Type B pancreatic cell (in vitro differentiated cells): Measurements from ENCODE around the gene FRS2. TPM values are rescaled to one million over a fixed set of nuclear protein-coding genes. Genes with fewer than 3 reads are reported as not detected.
"Not testable (repeated sequence)": the region's sequence is repeated elsewhere in the genome, so short reads cannot be mapped to it uniquely, and the experiment has no call there.

Source experiments
- DNase-seq: peaks from one replicate; pipeline ENCODE4 v3.0.0; 2021; ENCODE audit warnings: mixed read lengths; ENCODE audit not compliant: unreplicated experiment; ENCODE audit errors: extremely low spot score
- H3K27ac Mint-ChIP-seq: 2 replicates; pipeline ENCODE4 v1.8.0; 2021; ENCODE audit warnings: mild to moderate bottlenecking, mixed read lengths
- H3K27me3 Mint-ChIP-seq: 2 replicates; pipeline ENCODE4 v1.8.0; 2021; ENCODE audit warnings: mixed read lengths
- H3K36me3 Mint-ChIP-seq: 2 replicates; pipeline ENCODE4 v1.8.0; 2021; ENCODE audit warnings: mixed read lengths
- H3K4me1 Mint-ChIP-seq: one replicate; pipeline ENCODE4 v1.8.0; 2021; ENCODE audit warnings: mixed read lengths; ENCODE audit not compliant: unreplicated experiment
- H3K4me3 Mint-ChIP-seq: 2 replicates; pipeline ENCODE4 v1.8.0; 2021; ENCODE audit warnings: mild to moderate bottlenecking, mixed read lengths
- H3K9me3 Mint-ChIP-seq: 2 replicates; pipeline ENCODE4 v1.8.0; 2021; ENCODE audit warnings: mixed read lengths
- CTCF ChIP-seq: fragments of 200-600 bp; sonication (generic); conservative IDR thresholded peaks from 2 replicates; pipeline ENCODE4 v1.5.0; 2021; ENCODE audit warnings: antibody characterized with exemption, mild to moderate bottlenecking
- total RNA-seq: library from RNA; stranded (reverse); gene quantifications from 2 replicates; pipeline ENCODE4 v1.2.1, GENCODE V29; 2021; ENCODE audit warnings: low replicate concordance

The FRS2 gene
- total RNA-seq, 1 donor from 2014 or later: 39.5 TPM

- H3K36me3 Mint-ChIP-seq: peaks cover 57% of the 10 kb centered on the region
- DNase-seq: no peak
- no peaks in the 10 kb centered on the region for H3K4me1 Mint-ChIP-seq
- H3K4me3 Mint-ChIP-seq: no peak overlapping the region
- H3K9me3 Mint-ChIP-seq: no peaks in the 10 kb centered on the region
- no peaks in the 10 kb centered on the region for H3K27me3 Mint-ChIP-seq
- H3K27ac Mint-ChIP-seq: no peak overlapping the region
- TF ChIP-seq CTCF: no peak
Observed at GRCh38 chr12:69600804-69601203, 130.6 kb downstream of the FRS2 start.

- DNase-seq: no peak
- Mint-ChIP-seq H3K4me3 (no peak overlapping the region), H3K27me3 (no peaks in the 10 kb centered on the region), H3K4me1 (no peaks in the 10 kb centered on the region), H3K27ac (no peak overlapping the region), H3K9me3 (no peaks in the 10 kb centered on the region), H3K36me3 (peaks cover 46% of the 10 kb centered on the region)
- TF ChIP-seq CTCF: no peak
Observed at GRCh38 chr12:69601962-69602685, 131.9 kb downstream of the FRS2 start.

GRCh38 chr12:69602954-69603353, 132.8 kb downstream of the FRS2 start:
- H3K4me3 Mint-ChIP-seq: no peak overlapping the region
- no peaks in the 10 kb centered on the region for H3K4me1 Mint-ChIP-seq
- H3K27me3 Mint-ChIP-seq: no peaks in the 10 kb centered on the region
- H3K27ac Mint-ChIP-seq: no peak overlapping the region
- H3K36me3 Mint-ChIP-seq: peaks cover 38% of the 10 kb centered on the region
- no peak for DNase-seq
- TF ChIP-seq CTCF: no peak
- H3K9me3 Mint-ChIP-seq: no peaks in the 10 kb centered on the region

- DNase-seq, H3K9me3 Mint-ChIP-seq, H3K27ac Mint-ChIP-seq, H3K4me3 Mint-ChIP-seq, H3K4me1 Mint-ChIP-seq, H3K27me3 Mint-ChIP-seq: not testable (repeated sequence)
- peaks cover 34% of the 10 kb centered on the region for H3K36me3 Mint-ChIP-seq
Observed at GRCh38 chr12:69603556-69603955, 133.4 kb downstream of the FRS2 start.

GRCh38 chr12:69604275-69604674, 134.1 kb downstream of the FRS2 start:
- H3K4me3 Mint-ChIP-seq, DNase-seq, H3K27me3 Mint-ChIP-seq, H3K9me3 Mint-ChIP-seq, H3K4me1 Mint-ChIP-seq, H3K27ac Mint-ChIP-seq: not testable (repeated sequence)
- peaks cover 30% of the 10 kb centered on the region for H3K36me3 Mint-ChIP-seq

- no peak overlapping the region for H3K4me3 Mint-ChIP-seq
- H3K27me3 Mint-ChIP-seq: peaks cover 4% of the 10 kb centered on the region
- no peak overlapping the region for H3K27ac Mint-ChIP-seq
- TF ChIP-seq CTCF: no peak
- H3K9me3 Mint-ChIP-seq: no peaks in the 10 kb centered on the region
- H3K4me1 Mint-ChIP-seq: no peaks in the 10 kb centered on the region
- peaks cover 5% of the 10 kb centered on the region for H3K36me3 Mint-ChIP-seq
- no peak for DNase-seq
Observed at GRCh38 chr12:69608114-69608513, 137.9 kb downstream of the FRS2 start.
